Coronary artery (tissue), 2 donors: ENCODE results near the gene PRRT1.

Experiments
- DNase-seq: peaks from one replicate; pipeline ENCODE4 v3.0.0-alpha.2; 2017; ENCODE audit warnings: low spot score
- H3K27ac ChIP-seq, 2 donors: fragments of 200-600 bp; sonication (generic); one replicate each; pipeline ENCODE4 v1.5.1; 2016 to 2019
- H3K4me3 ChIP-seq: fragments of 200-600 bp; sonication (generic); 2 replicates; pipeline ENCODE4 v1.5.1; 2016; ENCODE audit warnings: mild to moderate bottlenecking, moderate library complexity
- CTCF ChIP-seq: fragments of 200-600 bp; sonication (generic); IDR thresholded peaks from one replicate; pipeline ENCODE4 v1.5.1; 2019; ENCODE audit warnings: antibody characterized with exemption

The PRRT1 gene

GRCh38 chr6:32179766-32180405 is 28.1 kb upstream of the PRRT1 start:
- TF ChIP-seq CTCF: no peak
- Histone ChIP-seq H3K4me3 (no peak overlapping the region), H3K27ac (peak overlapping the region; percentile 18 to 33)
- no peak for DNase-seq

- no peak for TF ChIP-seq CTCF
- no peak for DNase-seq
- H3K4me3 ChIP-seq: peak overlapping the region; percentile 95
- peak overlapping the region; percentile 89 to 95 for H3K27ac ChIP-seq
Measured at GRCh38 chr6:32178547-32179440, 27.1 kb upstream of the PRRT1 start.

GRCh38 chr6:32177788-32178546 is 26.2 kb upstream of the PRRT1 start, which contains the start of gene RNF5:
RNF5 (plus strand) TSS chr6:32178405; CDS start chr6:32178512, 107 bp downstream.
- peak within 1 kb of the TSS; percentile 89 to 95 for H3K27ac ChIP-seq
- TF ChIP-seq CTCF: no peak
- peak within 1 kb of the TSS; percentile 95 for H3K4me3 ChIP-seq
- peak; percentile 99 for DNase-seq

GRCh38 chr6:32177183-32177787 is 25.5 kb upstream of the PRRT1 start:
- DNase-seq: no peak
- peak overlapping the region; percentile 89 to 95 for H3K27ac ChIP-seq
- no peak for TF ChIP-seq CTCF
- H3K4me3 ChIP-seq: peak overlapping the region; percentile 95

GRCh38 chr6:32176476-32177182 is 24.9 kb upstream of the PRRT1 start:
- no peak for TF ChIP-seq CTCF
- Histone ChIP-seq H3K27ac (peak overlapping the region; percentile 89 to 95), H3K4me3 (peak overlapping the region; percentile 95)
- DNase-seq: no peak
